Raji (cell line): ENCODE measurements around the gene ATP2A2.

Experiments
- POLR2A ChIP-seq: IDR thresholded peaks from 2 replicates; pipeline ENCODE4 v1.6.1; 2011; ENCODE audit warnings: low read depth, low read length, control low read depth; ENCODE audit not compliant: insufficient read depth

The ATP2A2 gene

DNA sequence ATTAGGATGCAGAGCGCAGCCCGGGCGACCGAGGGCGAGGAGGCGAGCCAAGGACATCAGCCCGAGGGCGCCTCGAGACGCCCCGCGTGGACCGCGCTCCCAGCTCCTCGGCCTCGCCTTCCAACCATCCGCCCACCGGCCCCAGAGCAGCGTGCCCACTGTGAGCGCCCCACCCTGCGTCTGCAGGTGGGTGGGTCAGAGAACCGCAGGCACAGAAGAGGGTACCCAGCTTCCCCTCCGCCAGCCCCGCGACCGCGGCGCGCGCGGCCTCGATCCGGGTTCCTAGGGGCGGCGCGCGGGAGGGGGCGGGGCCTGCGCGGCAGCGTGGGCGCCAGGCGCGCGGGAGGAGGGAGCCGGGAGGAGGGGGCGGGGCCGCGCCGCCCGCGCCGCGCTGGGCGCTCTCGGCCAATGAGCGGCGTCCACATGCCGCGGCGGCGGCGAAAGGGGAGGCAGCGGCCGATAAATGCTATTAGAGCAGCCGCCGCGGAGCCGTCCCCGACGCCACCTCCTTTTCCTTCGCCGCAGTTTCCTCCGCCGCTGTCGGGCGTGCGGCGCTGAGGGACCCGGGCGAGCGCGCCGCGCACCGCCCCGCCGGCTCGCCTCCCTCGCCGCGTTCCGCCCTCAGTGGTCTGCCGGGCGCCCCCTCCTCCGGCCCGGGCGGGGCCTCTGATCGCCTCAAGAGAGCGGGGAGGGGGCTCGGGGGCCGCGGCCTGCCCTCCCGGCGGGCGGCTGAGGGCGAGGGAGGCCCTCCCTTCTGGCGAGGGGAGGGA, at the start of gene ATP2A2:
TSS of gene ATP2A2 (plus strand) at position 469 of the 770 bp plus-strand sequence. CDS start 543 bp downstream, outside the sequence.
- peak; percentile 88 for TF ChIP-seq POLR2A

- TF ChIP-seq POLR2A, result no peak
Observed at GRCh38 chr12:110233212-110233903, 47.7 kb upstream of the ATP2A2 start.

DNA sequence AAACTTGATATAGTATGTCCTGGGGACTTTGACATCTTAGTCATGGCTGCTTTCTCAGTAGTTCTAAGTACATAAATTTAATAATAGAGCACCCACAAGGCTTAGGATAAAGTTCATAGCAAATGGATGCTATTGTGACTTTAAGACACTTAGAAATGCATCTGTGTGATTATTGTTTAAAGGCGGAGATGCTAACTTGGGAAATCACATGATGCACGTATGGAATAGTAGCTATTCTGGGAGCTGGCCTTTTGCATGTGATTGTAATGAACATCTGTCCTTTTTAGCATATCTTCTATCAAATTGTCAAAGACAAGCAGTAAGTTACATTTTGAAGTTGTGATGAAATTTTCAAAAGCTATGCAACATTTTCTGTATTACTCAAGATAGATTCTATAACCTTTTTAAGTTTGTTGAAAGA, 46.7 kb upstream of the ATP2A2 start:
- no peak for TF ChIP-seq POLR2A

DNA sequence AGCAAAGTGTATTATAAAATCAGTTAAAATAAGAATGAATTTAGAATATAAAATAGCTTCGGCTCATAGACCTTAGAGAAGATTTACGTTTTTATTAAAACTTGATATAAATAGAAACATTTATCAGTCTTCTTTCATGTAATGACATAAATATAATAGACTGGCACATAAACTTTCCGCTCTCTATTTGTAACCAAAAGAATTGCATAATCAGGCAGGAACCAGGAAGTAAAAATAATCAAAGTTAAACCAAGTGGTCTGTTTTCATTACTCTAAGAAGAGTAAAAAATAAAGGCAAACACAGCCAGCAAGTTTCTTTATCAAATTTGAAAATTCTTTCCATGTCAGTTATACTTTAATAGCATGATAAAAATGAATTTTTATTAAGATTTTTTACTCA, 46.3 kb upstream of the ATP2A2 start:
- no peak for TF ChIP-seq POLR2A

- TF ChIP-seq POLR2A, result no peak
Observed at GRCh38 chr12:110235383-110235782, 45.7 kb upstream of the ATP2A2 start.

DNA sequence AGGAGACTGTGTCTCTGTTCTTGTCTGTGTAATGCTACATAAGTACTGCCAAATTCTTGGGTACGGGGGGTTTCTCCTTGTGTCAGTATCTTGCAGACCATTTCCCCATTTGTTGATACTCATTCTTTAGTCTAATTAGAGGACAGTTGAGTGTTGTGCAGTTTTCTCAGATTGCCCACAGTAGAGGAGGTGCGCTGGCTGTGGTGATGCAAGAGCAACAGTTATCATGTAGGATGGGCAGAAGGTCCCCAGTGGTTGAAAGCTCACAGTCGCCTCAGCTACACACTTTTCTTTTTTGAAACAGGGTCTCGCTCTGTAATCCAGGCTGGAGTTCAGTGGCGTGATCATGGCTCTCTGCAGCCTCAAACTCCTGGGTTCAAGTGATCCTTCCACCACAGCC, 37.8 kb upstream of the ATP2A2 start:
- TF ChIP-seq POLR2A, result no peak

- TF ChIP-seq POLR2A, result no peak
Observed at GRCh38 chr12:110244372-110244771, 36.7 kb upstream of the ATP2A2 start.

- no peak for TF ChIP-seq POLR2A
Observed at GRCh38 chr12:110244829-110245228, 36.2 kb upstream of the ATP2A2 start.

DNA sequence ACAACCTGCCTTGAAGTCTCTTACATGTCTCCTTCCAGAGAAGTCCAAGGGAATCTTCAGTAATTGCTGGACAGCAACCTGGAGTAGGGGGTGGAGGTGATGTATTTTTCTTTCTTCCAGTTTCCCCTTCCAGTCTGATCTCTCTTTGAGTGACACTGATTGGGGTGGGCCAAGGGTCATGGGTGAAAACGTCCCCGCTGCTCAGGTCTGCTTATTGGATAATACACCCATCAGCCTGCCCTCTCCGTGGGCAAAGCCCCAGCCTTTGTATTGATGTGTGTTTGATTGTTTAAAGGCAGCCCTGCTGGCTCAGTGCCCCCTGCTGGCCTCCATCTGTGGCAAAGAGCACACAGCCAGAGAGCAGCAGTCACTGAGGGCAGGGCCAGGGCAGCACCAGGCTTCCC, 35.7 kb upstream of the ATP2A2 start:
- no peak for TF ChIP-seq POLR2A

- TF ChIP-seq POLR2A, result no peak
Observed at GRCh38 chr12:110246636-110247339, 34.3 kb upstream of the ATP2A2 start.

DNA sequence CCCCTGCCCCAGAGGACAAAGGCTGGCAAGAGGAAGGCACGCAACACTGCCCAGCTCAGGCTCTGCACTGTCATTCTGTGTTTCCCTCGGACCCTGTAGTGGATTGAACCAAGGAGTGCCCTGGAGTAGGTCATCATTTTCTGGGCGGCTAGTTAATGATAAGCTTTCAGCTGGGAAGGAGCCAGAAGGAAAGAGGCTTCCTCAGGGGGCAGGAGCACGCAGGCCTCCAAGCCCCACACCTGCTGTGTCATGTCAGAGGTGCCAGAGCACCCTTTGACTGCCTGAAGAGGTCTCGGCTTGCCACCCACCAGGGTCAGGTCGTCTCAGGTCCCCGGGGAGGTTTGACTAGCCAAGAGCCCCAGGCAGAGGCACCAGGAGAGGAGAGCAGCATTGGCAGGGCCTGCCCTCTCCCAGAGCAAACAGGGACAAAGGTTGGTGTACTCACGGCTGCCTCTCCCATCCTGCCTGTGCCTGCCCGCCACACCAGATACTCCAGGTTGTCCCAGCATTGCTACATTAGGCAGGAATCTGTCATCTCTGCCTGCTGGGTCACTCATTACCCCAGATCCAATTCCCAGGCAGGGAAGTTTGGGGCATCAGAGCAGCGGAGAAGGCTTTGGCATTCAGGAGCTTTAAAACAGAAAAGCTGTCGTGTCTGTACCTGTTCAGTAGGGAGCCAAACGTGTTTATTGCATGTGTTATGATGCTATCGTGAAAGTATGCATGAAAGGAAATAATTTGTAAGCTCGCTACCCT, 33.5 kb upstream of the ATP2A2 start:
- TF ChIP-seq POLR2A, result no peak

GRCh38 chr12:110248096-110248447, 33.0 kb upstream of the ATP2A2 start:
- no peak for TF ChIP-seq POLR2A

- TF ChIP-seq POLR2A, result no peak
Observed at GRCh38 chr12:110249105-110249504, 31.9 kb upstream of the ATP2A2 start.

DNA sequence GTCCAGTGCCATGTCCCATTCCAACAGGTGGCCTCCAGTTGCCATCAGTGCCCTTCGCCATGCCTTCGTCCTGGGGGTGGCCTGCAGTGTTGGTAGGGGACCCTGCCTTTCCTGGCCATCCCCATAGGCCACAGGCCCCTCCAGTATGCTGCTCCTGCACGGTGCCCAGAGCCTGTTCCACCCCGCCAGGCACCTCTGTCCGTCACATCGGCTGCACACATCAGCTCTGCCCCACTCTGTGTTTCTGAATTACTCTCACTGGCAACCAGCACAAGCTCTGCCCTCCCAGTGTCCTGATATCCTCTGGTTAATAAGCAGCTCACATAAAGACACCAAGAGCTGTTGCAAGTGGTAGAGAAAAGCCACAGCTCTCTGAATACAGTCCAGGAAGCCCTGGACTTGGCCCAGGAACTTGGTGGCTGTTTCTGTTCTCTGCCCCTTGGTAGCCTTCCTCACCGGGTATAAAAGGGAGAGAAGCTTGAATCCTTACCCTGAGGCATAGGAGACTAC, 31.3 kb upstream of the ATP2A2 start:
- no peak for TF ChIP-seq POLR2A

DNA sequence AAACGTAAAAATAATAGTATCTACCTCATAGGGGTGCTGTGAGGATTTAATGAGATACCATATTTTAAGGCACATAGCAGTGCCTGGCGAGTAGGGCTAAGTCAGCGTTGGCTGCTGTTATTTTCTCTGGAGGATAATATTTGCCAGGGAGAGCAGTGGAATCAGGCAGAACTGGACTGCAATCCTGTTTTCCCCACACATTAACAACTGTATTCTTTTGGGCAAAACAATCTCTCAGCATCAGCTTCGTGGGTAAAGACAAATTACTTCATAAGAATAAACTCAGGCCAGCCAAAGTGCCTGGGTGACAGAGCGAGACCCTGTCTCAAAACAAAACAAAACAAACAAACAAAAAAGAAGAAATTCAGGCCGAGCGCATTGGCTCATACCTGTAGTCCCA, 29.7 kb upstream of the ATP2A2 start:
- TF ChIP-seq POLR2A, result no peak
